ENCODE data around the gene PDE4D. TPM values are rescaled to one million over a fixed set of nuclear protein-coding genes. Genes with fewer than 3 reads are reported as not detected.

PDE4D gene
- total and polyA plus RNA-seq, 10 of the 15 experiments (the other 5 are each of a cell fraction or from before 2014, with no cell fraction given), result 0.87 to 4.1 (median 2.2) TPM

GRCh38 chr5:59058969-59059687 is 834.4 kb downstream of the PDE4D start:
- Histone ChIP-seq H3K79me2 (ENCODE audit: control insufficient read depth, insufficient read depth, low read length) (no peaks in the 10 kb centered on the region), H3K36me3 (ENCODE audit: control insufficient read depth in 2 of 2, insufficient read depth in 2 of 2, low read length in 1 of 2) (no peaks in the 10 kb centered on the region), H3K4me2 (ENCODE audit: control insufficient read depth, insufficient read depth) (no peak overlapping the region), H2AFZ (ENCODE audit: control insufficient read depth, low read depth, low read length) (no peak overlapping the region), H3K4me3 (no peak overlapping the region), H3K9ac (ENCODE audit: control insufficient read depth, insufficient read depth, low read length) (no peak overlapping the region), H3K4me1 (ENCODE audit: control insufficient read depth, insufficient read depth, low read length) (no peaks in the 10 kb centered on the region), H3K9me3 (replicated peaks; ENCODE audit: control insufficient read depth, insufficient read depth, low read length) (no peaks in the 10 kb centered on the region), H4K20me1 (ENCODE audit: control insufficient read depth, insufficient read depth) (no peaks in the 10 kb centered on the region), H3K27me3 (replicated peaks in 1 of 2; ENCODE audit: control insufficient read depth in 2 of 2, insufficient read depth in 2 of 2, low read length in 1 of 2) (no peaks in the 10 kb centered on the region), H3K27ac (ENCODE audit: control insufficient read depth, insufficient read depth) (no peak overlapping the region)
- no TSS peak for BruUV-seq (replicated peaks)
- ChIA-PET SMC1A (ENCODE audit: uncharacterized antibody, unreplicated experiment) (no interaction called here), POLR2A (no interaction called here), RAD21 (ENCODE audit: unreplicated experiment) (no interaction called here), CTCF (no interaction called here)
- in situ Hi-C loops (cut with MboI) (no loop called here), intact Hi-C loops (cut with micrococcal nuclease; ENCODE audit: unreplicated experiment) (no loop called here)
- ATAC-seq (no peak), FAIRE-seq (no peak), DNase-seq (ENCODE audit: low read depth, low spot score) (no peak)
- 34% methylated on average over 5 of the region's 5 CpGs for WGBS (ENCODE audit: insufficient coverage, insufficient replicate concordance, low lambda C conversion rate, missing lambda C conversion rate)
- no peak for TF ChIP-seq RAD51 (IDR thresholded peaks at IDR 0.05)
- TF ChIP-seq CUX1 (IDR thresholded peaks at IDR 0.05; ENCODE audit: insufficient replicate concordance, low read depth, low read length), result no peak
- TF ChIP-seq IKZF2 (IDR thresholded peaks at IDR 0.05), result no peak
- no peak for TF ChIP-seq ZNF274 (IDR thresholded peaks at IDR 0.05; ENCODE audit: insufficient read depth, insufficient read length)
- TF ChIP-seq MEF2B (IDR thresholded peaks at IDR 0.05; ENCODE audit: partially characterized antibody, poor library complexity, severe bottlenecking), result no peak
- no peak for TF ChIP-seq RCOR1 (conservative IDR thresholded peaks at IDR 0.05; ENCODE audit: low read depth, low read length)
- TF ChIP-seq REST (IDR thresholded peaks at IDR 0.05; ENCODE audit: low read depth, low read length), result no peak
- no peak for TF ChIP-seq CREB1 (IDR thresholded peaks at IDR 0.05; ENCODE audit: low read depth)
- TF ChIP-seq ZNF217 (IDR thresholded peaks at IDR 0.05), result no peak

Measured in GM12878 (cell line).